Keratinocyte (primary cell): Measurements from ENCODE around the gene SYK.

Experiments
- CTCF ChIP-seq, 3 experiments: IDR thresholded peaks in 1 of 3; conservative IDR thresholded peaks in 1 of 3; optimal IDR thresholded peaks in 1 of 3; 2 replicates in 2 of 3; 3 replicates in 1 of 3; pipeline versions ENCODE3 to v1.5.1; 2011; ENCODE audit warnings: low read length in 3 of 3, mild to moderate bottlenecking in 3 of 3, moderate library complexity in 2 of 3, control low read depth in 1 of 3, inconsistent platforms in 1 of 3; ENCODE audit not compliant: insufficient read depth in 2 of 3; ENCODE audit errors: extremely low read depth in 1 of 3
- EZH2 ChIP-seq: IDR thresholded peaks from one replicate; pipeline ENCODE4 v1.6.1; 2012; ENCODE audit warnings: inconsistent platforms, mild to moderate bottlenecking, low read length, moderate library complexity

GRCh38 chr9:90905822-90906221, 104.2 kb downstream of the SYK start:
- TF ChIP-seq CTCF (optimal IDR thresholded peaks at IDR 0.05 in 1 of 3, IDR thresholded peaks at IDR 0.05 in 1 of 3, conservative IDR thresholded peaks at IDR 0.05 in 1 of 3; ENCODE audit: extremely low read depth in 1 of 3, insufficient read depth in 2 of 3, low read length in 3 of 3) (no peak), EZH2 (no peak)
